ENCODE measurements around the gene UBE2D3.

DNA sequence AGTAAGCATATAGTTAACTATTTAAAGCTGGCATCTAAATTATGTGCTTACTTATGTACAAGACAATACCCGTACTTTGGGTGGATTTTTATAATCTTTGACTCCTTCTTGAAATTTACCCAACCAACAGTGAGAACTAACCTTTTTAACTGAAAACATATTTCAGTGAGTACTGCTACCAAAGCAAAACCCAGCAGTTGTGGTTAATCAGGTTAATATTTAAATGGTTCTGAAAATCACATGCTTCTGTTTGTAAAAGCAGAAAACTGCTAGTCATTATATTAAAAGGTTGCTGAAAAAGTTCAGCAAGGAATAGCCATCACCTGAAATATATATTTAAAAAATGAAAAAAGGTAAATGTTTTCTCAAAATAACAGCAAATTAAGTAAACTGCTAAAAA, 20.0 kb downstream of the UBE2D3 start:
- TF ChIP-seq CTCF (IDR thresholded peaks at IDR 0.05; ENCODE audit: low read length) (no peak), EZH2 (optimal IDR thresholded peaks at IDR 0.05; ENCODE audit: low read depth, low read length) (no peak)
